Measurements from ENCODE around the gene SIGLEC15.

- no peak for TF ChIP-seq POLR2AphosphoS5 (IDR thresholded peaks at IDR 0.05; ENCODE audit: low read depth, low read length)
- no peak for TF ChIP-seq POLR2A (IDR thresholded peaks at IDR 0.05; ENCODE audit: low read depth, low read length)
Measured at GRCh38 chr18:45788861-45789260, 36.6 kb upstream of the SIGLEC15 start.
